Measurements from ENCODE around the gene LCNL1. TPM values are rescaled to one million over a fixed set of nuclear protein-coding genes. Genes with fewer than 3 reads are reported as not detected.

LCNL1 gene
- total RNA-seq, 2 donors from 2014 or later = 1.4 to 2.2 TPM

DNA sequence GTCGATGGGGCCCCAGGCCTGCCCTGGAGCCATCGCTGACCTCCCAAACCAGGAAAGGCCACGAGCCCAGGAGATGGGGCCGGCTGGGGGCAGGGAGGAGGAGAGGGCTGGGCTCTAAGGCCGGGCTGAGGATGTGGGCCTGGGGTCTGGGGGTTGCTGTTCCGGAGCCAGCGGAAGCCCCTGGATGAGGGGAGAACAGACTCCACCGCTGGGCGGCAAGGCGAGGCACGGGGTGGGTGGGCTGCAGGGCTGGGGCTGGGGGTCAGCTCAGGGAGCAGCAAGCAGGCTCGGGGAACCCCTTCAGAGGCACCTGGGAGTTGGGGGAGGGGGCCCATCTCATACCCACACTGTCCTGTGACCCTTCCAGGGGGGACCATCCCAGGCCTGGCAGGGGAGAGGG lies 19.0 kb upstream of the LCNL1 start:
- Histone ChIP-seq H3K27me3 (ENCODE audit: control insufficient read depth, insufficient read depth, low read length, poor library complexity, severe bottlenecking) (no peaks in the 10 kb centered on the region), H3K4me1 (ENCODE audit: control insufficient read depth, insufficient read depth, low read length) (no peaks in the 10 kb centered on the region), H3K9me3 (ENCODE audit: control insufficient read depth, low read length) (no peaks in the 10 kb centered on the region), H3K27ac (ENCODE audit: low read depth, low read length) (no peak overlapping the region), H3K4me3 (ENCODE audit: low read length) (no peak overlapping the region), H3K9ac (ENCODE audit: extremely low read depth, low read length, poor library complexity, severe bottlenecking) (no peak overlapping the region), H3K36me3 (ENCODE audit: control insufficient read depth, insufficient read depth, low read length) (no peaks in the 10 kb centered on the region)
- Mint-ChIP-seq H3K36me3 (ENCODE audit: low read depth) (no peaks in the 10 kb centered on the region), H3K4me1 (peaks cover 8% of the 10 kb centered on the region), H3K27me3 (ENCODE audit: insufficient read depth) (peaks cover 1% of the 10 kb centered on the region), H3K4me3 (no peak overlapping the region), H3K27ac (no peak overlapping the region), H3K9me3 (no peaks in the 10 kb centered on the region)
- no peak for DNase-seq
- WGBS, 2 experiments (ENCODE audit: insufficient coverage in 1 of 2, insufficient read length in 1 of 2) = 88 to 89% methylated on average over 10 to 12 of the region's 12 CpGs
- no peak for TF ChIP-seq CTCF (conservative IDR thresholded peaks at IDR 0.05)

- H3K27ac ChIP-seq (ENCODE audit: low read depth, low read length) = no peak overlapping the region
- H3K27ac Mint-ChIP-seq = no peak overlapping the region
- H3K9me3 ChIP-seq (ENCODE audit: control insufficient read depth, low read length) = no peaks in the 10 kb centered on the region
- no peaks in the 10 kb centered on the region for H3K9me3 Mint-ChIP-seq
- H3K4me3 ChIP-seq (ENCODE audit: low read length) = no peak overlapping the region
- no peaks in the 10 kb centered on the region for H3K4me1 ChIP-seq (ENCODE audit: control insufficient read depth, insufficient read depth, low read length)
- H3K27me3 Mint-ChIP-seq (ENCODE audit: insufficient read depth) = peaks cover 1% of the 10 kb centered on the region
- 88 to 89% methylated on average over 15 to 22 of the region's 22 CpGs for WGBS, 2 experiments (ENCODE audit: insufficient coverage in 1 of 2, insufficient read length in 1 of 2)
- H3K27me3 ChIP-seq (ENCODE audit: control insufficient read depth, insufficient read depth, low read length, poor library complexity, severe bottlenecking) = no peaks in the 10 kb centered on the region
- H3K36me3 Mint-ChIP-seq (ENCODE audit: low read depth) = no peaks in the 10 kb centered on the region
- no peak for DNase-seq
- H3K4me3 Mint-ChIP-seq = no peak overlapping the region
- no peaks in the 10 kb centered on the region for H3K36me3 ChIP-seq (ENCODE audit: control insufficient read depth, insufficient read depth, low read length)
- H3K9ac ChIP-seq (ENCODE audit: extremely low read depth, low read length, poor library complexity, severe bottlenecking) = no peak overlapping the region
- TF ChIP-seq CTCF (conservative IDR thresholded peaks at IDR 0.05) = no peak
- peaks cover 8% of the 10 kb centered on the region for H3K4me1 Mint-ChIP-seq
These were observed 18.6 kb upstream of the LCNL1 start for GRCh38 chr9:136964171-136964689.

DNA sequence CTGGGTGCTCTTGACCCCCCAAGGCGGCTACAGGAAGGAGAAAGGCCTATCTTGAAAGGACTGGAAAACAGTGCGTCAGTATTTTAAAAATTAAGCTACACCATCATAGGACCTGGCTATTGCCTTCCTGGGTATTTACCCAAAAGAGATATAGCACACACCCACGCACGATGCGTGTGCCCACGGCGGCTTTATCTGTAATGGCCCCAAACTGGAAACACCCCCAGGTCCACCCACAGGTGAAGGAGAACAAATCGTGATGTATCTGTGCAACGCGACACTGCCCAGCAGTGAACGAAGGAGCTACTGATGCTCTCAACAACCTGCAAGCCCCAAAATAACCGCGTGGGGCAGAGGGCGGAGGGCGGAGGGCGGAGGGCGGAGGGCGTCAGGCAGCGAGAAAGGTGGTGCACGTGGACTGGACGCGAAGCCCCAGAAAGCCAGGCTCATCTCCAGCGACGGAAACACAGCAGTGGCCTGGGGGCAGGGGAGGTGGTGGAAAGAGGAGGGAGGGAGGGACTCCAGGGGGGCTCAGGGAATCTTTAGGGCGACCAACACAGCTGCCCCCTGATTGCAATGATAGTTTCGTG lies 17.9 kb upstream of the LCNL1 start:
- Mint-ChIP-seq H3K4me3 (no peak overlapping the region), H3K4me1 (peaks cover 8% of the 10 kb centered on the region), H3K36me3 (ENCODE audit: low read depth) (no peaks in the 10 kb centered on the region), H3K9me3 (no peaks in the 10 kb centered on the region), H3K27me3 (ENCODE audit: insufficient read depth) (peaks cover 1% of the 10 kb centered on the region), H3K27ac (no peak overlapping the region)
- Histone ChIP-seq H3K36me3 (ENCODE audit: control insufficient read depth, insufficient read depth, low read length) (no peaks in the 10 kb centered on the region), H3K27ac (ENCODE audit: low read depth, low read length) (no peak overlapping the region), H3K4me3 (ENCODE audit: low read length) (no peak overlapping the region), H3K9me3 (ENCODE audit: control insufficient read depth, low read length) (no peaks in the 10 kb centered on the region), H3K9ac (ENCODE audit: extremely low read depth, low read length, poor library complexity, severe bottlenecking) (no peak overlapping the region), H3K4me1 (ENCODE audit: control insufficient read depth, insufficient read depth, low read length) (no peaks in the 10 kb centered on the region), H3K27me3 (ENCODE audit: control insufficient read depth, insufficient read depth, low read length, poor library complexity, severe bottlenecking) (no peaks in the 10 kb centered on the region)
- TF ChIP-seq CTCF (conservative IDR thresholded peaks at IDR 0.05) = no peak
- 91 to 92% methylated on average over 17 to 26 of the region's 26 CpGs for WGBS, 2 experiments (ENCODE audit: insufficient coverage in 1 of 2, insufficient read length in 1 of 2)
- DNase-seq = no peak
